Neural progenitor cell (in vitro differentiated cells): ENCODE results near the gene HSPB3. TPM values are rescaled to one million over a fixed set of nuclear protein-coding genes. Genes with fewer than 3 reads are reported as not detected.
"Not testable (repeated sequence)": the region's sequence is repeated elsewhere in the genome, so short reads cannot be mapped to it uniquely, and the experiment has no call there.

ENCODE experiments used
- DNase-seq: peaks from one replicate; pipeline ENCODE4 v3.0.0-alpha.2; 2016; ENCODE audit warnings: low spot score
- H2AFZ ChIP-seq: fragments of 200-600 bp; sonication (generic); replicated peaks from 2 replicates; pipeline ENCODE4 v1.6.1; 2016; ENCODE audit warnings: antibody characterized with exemption
- H3F3A ChIP-seq: fragments of 200-600 bp; sonication (generic); 2 replicates; pipeline ENCODE4 v1.6.1; 2016; ENCODE audit warnings: antibody characterized with exemption, low read depth
- H3K27ac ChIP-seq: fragments of 200-600 bp; sonication (generic); 2 replicates; pipeline ENCODE4 v1.5.1; 2016; ENCODE audit warnings: mild to moderate bottlenecking
- H3K27me3 ChIP-seq: fragments of 200-600 bp; sonication (generic); 2 replicates; pipeline ENCODE4 v1.6.1; 2016; ENCODE audit warnings: mild to moderate bottlenecking, moderate library complexity
- H3K36me3 ChIP-seq: fragments of 200-600 bp; sonication (generic); 2 replicates; pipeline ENCODE4 v1.5.1; 2016
- H3K4me1 ChIP-seq: fragments of 200-600 bp; sonication (generic); 2 replicates; pipeline ENCODE4 v1.6.1; 2016; ENCODE audit warnings: mixed run types
- H3K4me2 ChIP-seq: fragments of 200-600 bp; sonication (generic); 2 replicates; pipeline ENCODE4 v1.6.1; 2016
- H3K4me3 ChIP-seq: fragments of 200-600 bp; sonication (generic); 2 replicates; pipeline ENCODE4 v1.5.1; 2016
- H3K79me2 ChIP-seq: fragments of 200-600 bp; sonication (generic); 2 replicates; pipeline ENCODE4 v1.6.1; 2016; ENCODE audit warnings: low read depth
- H3K9ac ChIP-seq: fragments of 200-600 bp; sonication (generic); 2 replicates; pipeline ENCODE4 v1.6.1; 2016
- H3K9me3 ChIP-seq: fragments of 200-600 bp; sonication (generic); 2 replicates; pipeline ENCODE4 v1.5.1; 2016; ENCODE audit warnings: low read depth
- H4K20me1 ChIP-seq: fragments of 200-600 bp; sonication (generic); 2 replicates; pipeline ENCODE4 v1.6.1; 2016; ENCODE audit warnings: low read depth
- H3K27ac Mint-ChIP-seq: 3 replicates; pipeline ENCODE4 v1.8.0; 2021; ENCODE audit warnings: mixed read lengths
- H3K27me3 Mint-ChIP-seq: 2 replicates; pipeline ENCODE4 v1.8.0; 2022; ENCODE audit warnings: low read depth, mild to moderate bottlenecking, inconsistent platforms, moderate library complexity, mixed read lengths; ENCODE audit not compliant: insufficient read depth
- H3K36me3 Mint-ChIP-seq: 3 replicates; pipeline ENCODE4 v1.8.0; 2021; ENCODE audit warnings: mixed read lengths
- H3K4me1 Mint-ChIP-seq: 3 replicates; pipeline ENCODE4 v1.8.0; 2021; ENCODE audit warnings: mixed read lengths
- H3K4me3 Mint-ChIP-seq: 3 replicates; pipeline ENCODE4 v1.8.0; 2021; ENCODE audit warnings: mild to moderate bottlenecking, moderate library complexity, mixed read lengths
- H3K9me3 Mint-ChIP-seq: 3 replicates; pipeline ENCODE4 v1.8.0; 2020; ENCODE audit warnings: mixed read lengths
- EZH2 ChIP-seq: fragments of 200-600 bp; sonication (generic); IDR thresholded peaks from 2 replicates; pipeline ENCODE4 v1.6.1; 2017; ENCODE audit warnings: antibody characterized with exemption, mild to moderate bottlenecking, moderate library complexity
- EZH2phosphoT487 ChIP-seq: fragments of 200-600 bp; sonication (generic); IDR thresholded peaks from 2 replicates; pipeline ENCODE4 v1.6.1; 2017; ENCODE audit warnings: antibody characterized with exemption
- total RNA-seq: library from RNA; depleted of rRNA; stranded (reverse); fragments of >200 nt; gene quantifications from 2 replicates; pipeline ENCODE4 v1.2.3, GENCODE V29; 2015; ENCODE audit warnings: low replicate concordance
- TF ChIP-seq, protein P1 (sequence below): fragments of 200-600 bp; sonication (generic); IDR thresholded peaks from 2 replicates; pipeline ENCODE4 v1.5.1; 2017; ENCODE audit warnings: antibody characterized with exemption, mild to moderate bottlenecking

Gene HSPB3
- total RNA-seq, 1 donor from 2014 or later, result not detected

DNA sequence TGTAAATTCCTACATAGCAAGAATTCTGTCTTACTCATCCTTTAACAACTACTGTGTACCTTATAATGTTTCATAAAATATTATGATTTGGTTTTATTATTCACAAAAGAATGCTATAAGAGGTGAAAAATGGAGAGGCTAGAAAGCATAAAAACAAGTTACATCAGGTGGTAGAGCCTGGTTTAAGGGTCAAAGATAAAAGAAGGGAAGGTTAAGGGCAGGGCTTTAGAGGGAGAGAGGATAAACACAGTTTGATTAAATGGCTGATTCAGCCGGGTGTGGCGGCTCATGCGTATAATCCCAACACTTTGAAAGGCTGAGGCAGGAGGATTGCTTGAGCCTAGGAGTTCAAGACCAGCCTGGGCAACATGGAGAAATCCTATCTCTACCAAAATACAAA, 40.4 kb upstream of the HSPB3 start:
- no peak for DNase-seq
- Histone ChIP-seq H3K36me3 (no peaks in the 10 kb centered on the region), H3K9ac (no peak overlapping the region), H3K27me3 (no peaks in the 10 kb centered on the region), H3K9me3 (no peaks in the 10 kb centered on the region), H3K4me2 (no peak overlapping the region), H3K4me1 (peaks cover 4% of the 10 kb centered on the region), H3K79me2 (no peaks in the 10 kb centered on the region), H4K20me1 (no peaks in the 10 kb centered on the region), H2AFZ (no peak overlapping the region), H3F3A (no peaks in the 10 kb centered on the region), H3K27ac (no peak overlapping the region), H3K4me3 (no peak overlapping the region)
- Mint-ChIP-seq H3K36me3 (peaks cover 2% of the 10 kb centered on the region), H3K4me3 (no peak overlapping the region), H3K27ac (no peak overlapping the region), H3K9me3 (peaks cover 3% of the 10 kb centered on the region), H3K4me1 (peaks cover 6% of the 10 kb centered on the region), H3K27me3 (peaks cover 2% of the 10 kb centered on the region)
- no peak for TF ChIP-seq EZH2
- no peak for TF ChIP-seq EZH2phosphoT487
- TF ChIP-seq, protein P1, sequence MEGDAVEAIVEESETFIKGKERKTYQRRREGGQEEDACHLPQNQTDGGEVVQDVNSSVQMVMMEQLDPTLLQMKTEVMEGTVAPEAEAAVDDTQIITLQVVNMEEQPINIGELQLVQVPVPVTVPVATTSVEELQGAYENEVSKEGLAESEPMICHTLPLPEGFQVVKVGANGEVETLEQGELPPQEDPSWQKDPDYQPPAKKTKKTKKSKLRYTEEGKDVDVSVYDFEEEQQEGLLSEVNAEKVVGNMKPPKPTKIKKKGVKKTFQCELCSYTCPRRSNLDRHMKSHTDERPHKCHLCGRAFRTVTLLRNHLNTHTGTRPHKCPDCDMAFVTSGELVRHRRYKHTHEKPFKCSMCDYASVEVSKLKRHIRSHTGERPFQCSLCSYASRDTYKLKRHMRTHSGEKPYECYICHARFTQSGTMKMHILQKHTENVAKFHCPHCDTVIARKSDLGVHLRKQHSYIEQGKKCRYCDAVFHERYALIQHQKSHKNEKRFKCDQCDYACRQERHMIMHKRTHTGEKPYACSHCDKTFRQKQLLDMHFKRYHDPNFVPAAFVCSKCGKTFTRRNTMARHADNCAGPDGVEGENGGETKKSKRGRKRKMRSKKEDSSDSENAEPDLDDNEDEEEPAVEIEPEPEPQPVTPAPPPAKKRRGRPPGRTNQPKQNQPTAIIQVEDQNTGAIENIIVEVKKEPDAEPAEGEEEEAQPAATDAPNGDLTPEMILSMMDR, result no peak

DNA sequence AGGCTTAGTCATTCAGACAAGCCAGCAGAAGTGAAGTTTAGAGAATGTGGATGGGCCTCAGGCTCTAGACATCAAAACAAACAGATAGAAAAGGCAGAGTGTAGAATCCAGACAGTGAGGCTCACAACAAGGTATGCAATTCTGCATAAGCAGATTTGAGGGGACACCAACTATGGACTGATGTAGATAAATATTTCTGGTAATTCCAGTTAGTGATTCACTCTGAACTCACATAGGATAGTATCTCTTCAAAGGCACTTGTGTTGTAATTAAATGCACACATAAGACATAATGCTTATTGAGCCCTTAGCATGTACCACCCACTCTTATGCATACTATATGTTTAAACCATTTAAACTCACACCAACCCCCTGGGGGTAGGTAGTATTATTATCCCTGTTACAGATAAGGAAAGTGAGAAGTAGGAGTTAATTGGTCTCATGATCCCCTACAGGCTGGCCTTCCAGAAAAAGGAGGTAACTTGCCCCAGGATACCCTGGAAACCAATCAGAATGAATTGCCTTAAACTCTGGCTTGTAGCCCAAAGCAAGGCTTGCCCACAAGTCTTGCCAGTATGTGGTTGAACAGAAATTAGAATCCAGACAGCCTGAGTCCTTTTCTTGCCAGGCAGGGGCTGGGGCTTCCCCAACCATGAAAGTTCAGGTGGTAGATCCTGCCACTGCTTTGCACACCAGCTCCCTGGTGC, 39.5 kb upstream of the HSPB3 start:
- Histone ChIP-seq H3K36me3 (no peaks in the 10 kb centered on the region), H3K4me2 (no peak overlapping the region), H3K79me2 (no peaks in the 10 kb centered on the region), H3F3A (no peaks in the 10 kb centered on the region), H3K4me3 (no peak overlapping the region), H3K27ac (no peak overlapping the region), H3K27me3 (no peaks in the 10 kb centered on the region), H3K9me3 (no peaks in the 10 kb centered on the region), H3K4me1 (peaks cover 4% of the 10 kb centered on the region), H2AFZ (no peak overlapping the region), H4K20me1 (no peaks in the 10 kb centered on the region), H3K9ac (no peak overlapping the region)
- H3K4me3 Mint-ChIP-seq, result no peak overlapping the region
- peaks cover 2% of the 10 kb centered on the region for H3K36me3 Mint-ChIP-seq
- peaks cover 2% of the 10 kb centered on the region for H3K27me3 Mint-ChIP-seq
- H3K4me1 Mint-ChIP-seq, result peaks cover 6% of the 10 kb centered on the region
- no peak for DNase-seq
- H3K27ac Mint-ChIP-seq, result no peak overlapping the region
- TF ChIP-seq EZH2phosphoT487 (no peak), EZH2 (no peak)
- TF ChIP-seq, protein P1, result no peak
- H3K9me3 Mint-ChIP-seq, result peaks cover 3% of the 10 kb centered on the region

DNA sequence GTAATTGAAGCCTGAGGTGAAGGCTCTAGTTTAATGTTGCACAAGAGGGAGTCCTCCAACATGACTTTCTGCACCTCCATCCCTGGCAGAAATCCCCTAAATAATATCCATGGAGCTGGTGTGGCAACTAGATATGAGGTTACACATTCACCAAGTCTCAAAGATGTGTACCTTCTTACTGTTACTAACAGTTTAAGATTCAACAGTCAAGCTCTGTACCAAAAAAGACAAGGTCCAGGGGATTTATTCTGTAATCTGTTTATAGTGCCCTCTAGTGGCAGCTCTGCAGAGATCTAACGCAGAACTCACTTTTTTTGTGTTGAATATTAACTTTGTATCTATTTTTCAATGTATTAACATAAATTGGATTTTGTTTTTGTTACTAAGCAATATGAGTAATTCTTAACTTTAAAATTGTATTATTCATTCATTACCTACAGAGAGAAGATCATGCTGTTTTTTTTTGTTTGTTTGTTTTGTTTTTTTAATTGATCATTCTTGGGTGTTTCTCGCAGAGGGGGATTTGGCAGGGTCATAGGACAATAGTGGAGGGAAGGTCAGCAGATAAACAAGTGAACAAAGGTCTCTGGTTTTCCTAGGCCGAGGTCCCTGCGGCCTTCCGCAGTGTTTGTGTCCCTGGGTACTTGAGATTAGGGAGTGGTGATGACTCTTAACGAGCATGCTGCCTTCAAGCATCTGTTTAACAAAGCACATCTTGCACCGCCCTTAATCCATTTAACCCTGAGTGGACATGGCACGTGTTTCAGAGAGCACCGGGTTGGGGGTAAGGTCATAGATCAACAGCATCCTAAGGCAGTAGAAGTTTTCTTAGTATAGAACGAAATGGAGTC, 35.7 kb upstream of the HSPB3 start:
- not testable (repeated sequence) for H3K4me2 ChIP-seq, H3K9ac ChIP-seq, H3K4me1 Mint-ChIP-seq, H3F3A ChIP-seq, H3K9me3 Mint-ChIP-seq, H3K27ac ChIP-seq, H3K4me1 ChIP-seq, H4K20me1 ChIP-seq, H3K36me3 ChIP-seq, H3K36me3 Mint-ChIP-seq, H3K27me3 ChIP-seq, H2AFZ ChIP-seq, H3K79me2 ChIP-seq, H3K9me3 ChIP-seq, H3K4me3 ChIP-seq, H3K27me3 Mint-ChIP-seq
- Mint-ChIP-seq H3K27ac (peak overlapping the region; percentile 33), H3K4me3 (peak overlapping the region; percentile 46)
- DNase-seq, result peak; percentile 74
- TF ChIP-seq, protein P1, result peak; percentile 95

GRCh38 chr5:54420511-54420910, 35.0 kb upstream of the HSPB3 start:
- not testable (repeated sequence) for H4K20me1 ChIP-seq, H3K4me2 ChIP-seq, H3K4me1 Mint-ChIP-seq, H3K9ac ChIP-seq, H3K4me3 ChIP-seq, H3K9me3 ChIP-seq, H3K27ac ChIP-seq, H3K9me3 Mint-ChIP-seq, H3F3A ChIP-seq, H3K36me3 ChIP-seq, H3K27ac Mint-ChIP-seq, H3K79me2 ChIP-seq, H3K4me1 ChIP-seq, DNase-seq, H2AFZ ChIP-seq, H3K36me3 Mint-ChIP-seq, H3K4me3 Mint-ChIP-seq, H3K27me3 Mint-ChIP-seq, H3K27me3 ChIP-seq
